Measurements from ENCODE around the gene CORO1C.
A peak's percentile ranks its signal among the peaks of the same experiment; 100 is the strongest.
"Not testable (repeated sequence)": the region's sequence is repeated elsewhere in the genome, so short reads cannot be mapped to it uniquely, and the experiment has no call there.

The CORO1C gene

GRCh38 chr12:108668063-108668462, 63.3 kb downstream of the CORO1C start:
- no peak for DNase-seq

GRCh38 chr12:108667349-108667748, 64.0 kb downstream of the CORO1C start:
- DNase-seq: no peak

- DNase-seq: no peak
These were observed 64.9 kb downstream of the CORO1C start for GRCh38 chr12:108666401-108666881.

GRCh38 chr12:108665608-108666202, 65.6 kb downstream of the CORO1C start:
- DNase-seq: no peak

GRCh38 chr12:108664338-108665258, 66.7 kb downstream of the CORO1C start:
- peak; percentile 73 for DNase-seq

- no peak for DNase-seq
These were observed 67.8 kb downstream of the CORO1C start for GRCh38 chr12:108663324-108664015.

GRCh38 chr12:108658115-108658514, 73.2 kb downstream of the CORO1C start:
- DNase-seq: not testable (repeated sequence)

- no peak for DNase-seq
These were observed 74.1 kb downstream of the CORO1C start for GRCh38 chr12:108657130-108657745.

GRCh38 chr12:108656247-108656646, 75.1 kb downstream of the CORO1C start:
- not testable (repeated sequence) for DNase-seq

GRCh38 chr12:108655812-108656175, 75.5 kb downstream of the CORO1C start:
- DNase-seq: not testable (repeated sequence)

- DNase-seq: not testable (repeated sequence)
These were observed 76.7 kb downstream of the CORO1C start for GRCh38 chr12:108654622-108655021.

- DNase-seq: no peak
These were observed 77.4 kb downstream of the CORO1C start for GRCh38 chr12:108653922-108654321.

- no peak for DNase-seq
These were observed 78.2 kb downstream of the CORO1C start for GRCh38 chr12:108653082-108653516.

GRCh38 chr12:108650083-108650482, 81.2 kb downstream of the CORO1C start:
- no peak for DNase-seq

GRCh38 chr12:108649669-108650068, 81.6 kb downstream of the CORO1C start:
- DNase-seq: no peak

- no peak for DNase-seq
These were observed 82.2 kb downstream of the CORO1C start for GRCh38 chr12:108649126-108649525.

GRCh38 chr12:108648371-108648770, 82.9 kb downstream of the CORO1C start:
- no peak for DNase-seq

GRCh38 chr12:108647585-108648287, 83.6 kb downstream of the CORO1C start:
- no peak for DNase-seq

- DNase-seq: no peak
These were observed 84.4 kb downstream of the CORO1C start for GRCh38 chr12:108646600-108647579.

GRCh38 chr12:108645686-108646599, 85.4 kb downstream of the CORO1C start:
- no peak for DNase-seq

All from stimulated activated CD4-positive, alpha-beta T cell treated with anti-CD3 and anti-CD28 coated beads, Interleukin-4, amount 100 ng/mL, for 1 hour (primary cell).